HFF-Myc (cell line): ENCODE data around the gene PDE11A.

Experiments
- DNase-seq: peaks from one replicate; pipeline ENCODE4 v3.0.0-alpha.2; 2011; ENCODE audit warnings: low read depth; ENCODE audit errors: extremely low read depth
- H3K4me3 ChIP-seq: replicated peaks from 2 replicates; pipeline ENCODE4 v1.5.1; 2011; ENCODE audit warnings: low read depth, mild to moderate bottlenecking, control low read depth, low read length
- CTCF ChIP-seq: IDR thresholded peaks from 2 replicates; pipeline ENCODE4 v1.5.1; 2012; ENCODE audit warnings: mild to moderate bottlenecking, low read depth, low read length, control low read depth; ENCODE audit errors: missing control alignments

Gene PDE11A

GRCh38 chr2:177721818-177722567 lies 350.6 kb downstream of the PDE11A start:
- no peak for DNase-seq
- no peak overlapping the region for H3K4me3 ChIP-seq
- TF ChIP-seq CTCF, result no peak

GRCh38 chr2:177721087-177721486 lies 351.5 kb downstream of the PDE11A start:
- TF ChIP-seq CTCF, result no peak
- no peak overlapping the region for H3K4me3 ChIP-seq

GRCh38 chr2:177717831-177718618 lies 354.6 kb downstream of the PDE11A start:
- no peak for TF ChIP-seq CTCF
- no peak for DNase-seq

More at GRCh38 chr2:177721087-177721486, 351.5 kb downstream of the PDE11A start:
- DNase-seq, result no peak

GRCh38 chr2:177716484-177716883 lies 356.1 kb downstream of the PDE11A start:
- no peak overlapping the region for H3K4me3 ChIP-seq
- TF ChIP-seq CTCF, result no peak
- DNase-seq, result no peak

More at GRCh38 chr2:177717831-177718618, 354.6 kb downstream of the PDE11A start:
- H3K4me3 ChIP-seq, result no peak overlapping the region

- TF ChIP-seq CTCF, result no peak
- DNase-seq, result no peak
Observed at GRCh38 chr2:177715771-177716170, 356.8 kb downstream of the PDE11A start.

GRCh38 chr2:177714704-177715103 lies 357.9 kb downstream of the PDE11A start:
- no peak overlapping the region for H3K4me3 ChIP-seq
- TF ChIP-seq CTCF, result no peak
- DNase-seq, result no peak

More at GRCh38 chr2:177715771-177716170, 356.8 kb downstream of the PDE11A start:
- H3K4me3 ChIP-seq, result no peak overlapping the region
